HG02759 (cell line): Measurements from ENCODE around the gene NEDD4L.

Experiments
- ATAC-seq: cut with Tn5 transposase; IDR thresholded peaks from one replicate; pipeline ENCODE4 v1.9.1; 2021; ENCODE audit warnings: mild to moderate bottlenecking, moderate library complexity; ENCODE audit not compliant: unreplicated experiment

The NEDD4L gene

DNA sequence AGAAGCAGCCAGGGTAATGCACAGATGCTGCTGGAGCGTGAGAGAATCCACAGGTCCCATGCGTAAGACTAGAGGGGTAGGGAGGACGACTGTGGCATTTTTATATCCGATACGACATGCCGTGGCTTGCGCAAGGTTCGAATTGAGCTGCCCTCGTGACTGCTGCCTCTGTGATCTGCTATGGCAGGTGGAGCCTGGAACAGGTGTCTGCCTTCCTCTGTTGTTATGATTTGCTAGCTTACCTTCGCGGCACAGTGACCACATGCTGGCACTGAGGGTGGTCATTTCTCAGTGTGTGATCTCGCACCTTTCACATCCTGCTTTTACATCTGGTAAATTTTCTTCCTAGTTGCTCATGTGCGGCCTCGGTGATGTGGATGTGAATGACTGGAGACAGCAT lies 344.7 kb downstream of the NEDD4L start:
- ATAC-seq, result no peak

GRCh38 chr18:58389745-58390144 lies 345.7 kb downstream of the NEDD4L start:
- ATAC-seq, result no peak

DNA sequence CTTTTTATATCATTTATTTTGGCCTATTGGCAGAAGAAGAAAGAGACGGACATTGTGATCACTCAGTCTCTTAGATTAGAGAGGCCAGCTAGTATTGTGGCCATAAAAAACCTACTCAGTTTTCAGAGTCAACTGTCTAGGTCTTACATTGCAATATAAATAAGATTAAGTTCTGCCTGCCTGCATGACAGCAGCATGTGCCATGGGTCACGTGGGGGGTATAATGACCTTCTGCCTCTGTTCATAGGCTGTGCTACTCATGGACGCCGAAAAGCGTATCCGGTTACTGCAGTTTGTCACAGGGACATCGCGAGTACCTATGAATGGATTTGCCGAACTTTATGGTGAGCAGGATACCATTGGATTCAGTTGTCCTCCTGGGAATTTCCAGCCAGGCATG lies 346.4 kb downstream of the NEDD4L start:
- ATAC-seq, result no peak

GRCh38 chr18:58391231-58391825 lies 347.3 kb downstream of the NEDD4L start:
- no peak for ATAC-seq

GRCh38 chr18:58391932-58392323 lies 347.9 kb downstream of the NEDD4L start:
- ATAC-seq, result no peak

GRCh38 chr18:58392324-58393000 lies 348.4 kb downstream of the NEDD4L start:
- ATAC-seq, result no peak

DNA sequence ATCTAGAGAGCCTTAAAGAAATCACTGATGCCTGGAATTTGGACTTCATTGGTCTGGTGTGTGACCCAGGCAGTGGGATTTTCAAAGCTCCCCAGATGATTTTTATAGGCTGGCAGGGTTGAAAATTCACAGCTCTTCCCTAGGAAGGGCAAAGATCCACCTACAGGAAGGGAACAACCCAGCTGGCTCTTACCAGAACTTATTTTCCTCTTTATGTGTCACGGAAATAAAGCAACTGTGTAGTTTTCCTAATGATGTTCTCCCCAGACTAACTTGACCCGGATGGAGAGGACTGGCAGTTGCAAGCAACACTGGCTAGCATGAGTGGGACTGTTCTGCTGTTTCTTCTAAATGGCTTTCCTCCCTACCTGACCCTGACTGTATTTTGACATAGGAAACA lies 349.3 kb downstream of the NEDD4L start:
- no peak for ATAC-seq

- no peak for ATAC-seq
Measured at GRCh38 chr18:58394046-58394445, 350.0 kb downstream of the NEDD4L start.

- ATAC-seq, result no peak
Measured at GRCh38 chr18:58394602-58395425, 350.8 kb downstream of the NEDD4L start.

- no peak for ATAC-seq
Measured at GRCh38 chr18:58396144-58396543, 352.1 kb downstream of the NEDD4L start.

DNA sequence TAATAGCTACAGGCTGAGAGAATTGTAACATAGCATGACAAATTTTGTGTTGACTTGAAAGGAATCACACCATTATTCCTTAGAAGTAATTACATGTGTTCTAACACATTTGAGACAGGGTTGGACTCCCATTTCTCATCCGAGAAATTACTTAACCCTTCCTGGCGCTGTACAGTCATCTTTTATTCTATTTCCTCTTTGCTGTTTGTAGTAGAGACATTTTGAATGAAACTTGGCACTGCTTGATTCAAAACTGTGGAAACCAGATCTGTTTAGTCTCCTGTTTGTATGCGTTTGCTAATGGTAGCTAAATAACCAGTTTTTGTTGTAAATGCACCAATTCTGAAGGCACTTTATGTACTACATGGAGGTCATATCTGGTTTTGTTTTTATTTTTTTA lies 352.9 kb downstream of the NEDD4L start:
- no peak for ATAC-seq

DNA sequence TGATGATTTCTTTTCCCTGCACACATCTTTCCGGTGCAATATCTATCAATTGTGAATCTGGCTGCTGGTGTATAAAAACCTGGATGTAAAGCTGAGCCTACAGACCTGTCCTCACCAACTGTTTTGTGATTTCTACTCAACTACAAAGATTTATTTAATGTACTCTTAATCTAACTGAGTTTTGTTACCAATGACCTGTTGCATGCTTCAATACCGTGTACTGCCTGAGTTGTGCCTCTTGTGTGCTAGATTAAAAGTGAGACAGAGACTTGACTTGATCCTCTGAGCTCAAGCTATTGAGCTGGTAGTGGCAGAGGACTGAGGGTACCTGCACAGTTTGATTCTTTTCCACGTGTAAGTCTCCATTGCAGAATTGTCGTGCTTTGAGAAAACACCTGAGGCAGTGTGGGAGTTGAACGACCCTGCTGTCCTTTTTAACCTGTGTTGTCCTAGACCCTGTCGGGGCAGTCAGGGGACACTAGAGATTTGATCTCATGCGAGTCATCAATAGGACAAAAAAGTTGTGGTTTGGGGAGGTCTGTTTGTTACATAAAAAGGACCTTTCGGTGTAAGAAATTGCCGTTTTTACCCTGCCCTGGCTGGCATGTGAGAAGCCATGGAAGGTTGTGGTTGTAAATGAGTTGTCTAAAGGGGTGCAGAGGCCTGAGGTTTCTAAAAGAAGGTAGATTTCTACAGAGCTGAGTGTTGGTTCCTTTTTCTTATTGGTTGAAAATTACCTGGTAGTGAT lies 353.5 kb downstream of the NEDD4L start:
- ATAC-seq, result no peak

DNA sequence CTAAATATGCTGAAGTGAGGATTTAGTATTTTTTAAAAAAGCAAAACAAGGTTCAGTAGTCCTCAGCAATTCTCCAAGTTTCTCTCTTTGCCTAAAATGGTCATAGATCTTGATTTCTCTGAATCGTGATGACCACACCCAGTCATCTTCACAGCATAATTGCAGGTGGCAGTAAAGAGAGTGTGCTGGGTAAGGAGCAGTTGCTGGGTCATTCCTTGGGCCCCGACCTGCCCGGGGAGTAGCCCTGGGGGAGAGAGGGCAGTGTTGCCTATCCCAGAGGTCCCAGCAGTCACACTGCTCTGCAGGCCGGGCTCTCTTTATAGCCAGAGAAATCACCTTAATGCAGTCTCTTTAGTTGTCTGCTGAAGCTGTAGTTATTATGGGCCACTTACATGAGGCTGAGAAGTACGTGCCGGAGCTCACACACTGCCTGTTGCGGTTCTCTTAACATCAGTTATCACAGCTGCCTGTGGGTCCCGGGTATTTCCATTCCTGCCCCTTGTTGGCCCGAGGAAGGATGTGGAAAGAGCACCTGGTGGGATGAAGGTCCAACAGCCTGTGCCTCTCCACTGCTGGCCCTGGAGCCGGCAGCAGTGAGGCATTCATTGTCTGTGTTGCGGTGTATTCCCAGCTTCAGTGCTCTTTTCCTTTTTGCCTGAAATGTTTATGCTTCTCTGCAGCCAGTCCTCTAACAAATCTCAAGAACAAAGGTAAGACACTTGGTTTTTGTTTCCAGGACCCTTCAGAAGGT lies 354.8 kb downstream of the NEDD4L start:
- no peak for ATAC-seq

DNA sequence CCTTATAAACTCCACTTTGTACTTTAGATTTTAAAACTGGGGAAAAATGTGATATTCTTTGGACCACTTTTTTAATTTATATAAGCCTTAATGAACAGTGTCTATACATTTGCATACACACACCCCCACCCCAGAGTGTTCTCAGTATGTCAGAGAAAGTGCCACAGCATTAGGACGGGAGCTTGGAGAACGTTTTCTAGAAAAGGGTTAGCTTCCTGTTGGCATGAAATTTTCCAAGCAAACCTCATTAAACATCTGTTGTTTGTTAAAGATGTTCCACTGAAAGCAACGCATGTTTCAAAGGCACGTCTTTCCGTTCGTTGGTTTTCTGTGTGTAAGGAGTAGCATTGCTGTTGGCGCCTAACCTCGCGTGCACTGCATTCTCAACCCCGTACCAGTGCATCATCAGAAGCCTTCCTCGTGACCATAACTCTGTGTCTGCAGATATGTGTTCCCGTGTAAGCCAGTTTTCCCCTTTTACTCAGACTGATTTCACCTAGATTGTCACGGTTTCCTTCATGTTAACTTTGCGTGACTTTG lies 356.4 kb downstream of the NEDD4L start:
- ATAC-seq, result no peak

DNA sequence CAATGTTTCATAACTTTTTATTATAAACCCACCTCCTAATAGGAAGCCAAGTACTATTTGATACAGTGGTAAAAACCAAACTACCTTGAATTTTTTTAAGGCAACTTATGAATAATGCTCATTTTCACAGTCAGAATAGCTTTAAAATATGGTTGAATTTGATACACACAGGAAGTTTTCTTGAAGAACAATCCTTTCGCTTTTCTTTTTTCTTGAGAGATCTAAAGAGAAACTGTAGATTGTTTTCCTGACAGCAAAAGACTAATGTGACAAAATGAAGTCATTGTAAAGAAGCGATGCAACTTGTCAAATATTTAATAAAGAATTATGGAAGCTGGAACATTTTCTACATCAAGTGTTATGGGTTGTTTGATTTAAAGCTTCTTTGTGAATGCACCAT lies 357.2 kb downstream of the NEDD4L start:
- no peak for ATAC-seq

DNA sequence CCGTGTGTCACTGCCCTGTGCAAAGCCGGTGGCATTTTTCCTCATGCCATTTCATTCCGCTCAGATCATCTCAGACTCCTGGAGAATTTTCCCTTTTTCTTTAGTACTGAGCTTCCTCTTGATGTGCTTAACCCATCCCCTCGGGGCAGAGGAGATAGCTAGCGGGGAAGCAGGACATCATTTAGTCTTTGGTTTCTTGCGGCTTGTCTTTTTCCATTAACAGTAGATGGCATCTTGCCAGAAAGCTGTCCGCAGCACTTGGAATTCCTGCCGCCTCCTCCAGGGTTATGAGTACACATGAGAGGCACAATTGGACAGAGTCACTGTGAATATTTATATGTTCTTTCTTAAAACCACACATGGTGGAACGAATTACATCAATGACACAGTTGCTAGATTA lies 358.2 kb downstream of the NEDD4L start:
- ATAC-seq, result no peak

DNA sequence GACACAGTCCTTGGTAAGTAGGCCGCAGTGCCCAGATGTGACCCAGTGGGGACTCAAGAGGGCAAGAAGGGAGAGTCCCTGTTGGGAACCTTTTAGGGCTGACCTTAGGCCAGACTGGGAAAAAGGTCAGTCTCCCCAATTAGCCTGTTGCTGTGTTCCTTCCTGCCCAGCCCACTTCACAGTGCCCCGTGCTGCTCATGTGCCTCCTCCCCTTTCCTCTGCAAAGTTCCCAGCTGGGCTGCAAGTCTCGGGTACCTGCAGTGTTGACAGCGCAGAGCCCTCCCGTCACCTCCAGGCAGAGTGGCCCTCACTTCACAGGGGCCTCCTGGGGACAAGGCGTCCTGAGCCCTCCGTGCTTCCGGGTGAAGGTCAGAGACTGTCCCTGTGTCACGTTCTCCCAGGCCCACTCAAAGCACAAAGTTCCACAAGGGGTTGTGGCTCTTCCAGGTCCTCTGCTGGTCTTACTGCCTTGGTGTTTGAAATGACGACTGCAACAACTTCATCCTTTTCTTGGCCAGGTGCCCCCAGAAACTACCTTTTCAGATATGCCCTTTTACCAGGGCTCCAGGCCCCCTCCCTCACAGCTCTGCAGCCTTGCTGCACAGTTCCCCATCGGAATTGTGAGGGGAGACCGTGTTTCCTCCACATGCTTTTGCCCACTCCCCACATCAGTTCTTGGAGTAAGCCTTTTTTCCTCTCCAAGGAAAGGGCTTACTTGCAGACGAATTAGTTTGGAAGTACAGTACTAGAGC lies 359.1 kb downstream of the NEDD4L start:
- no peak for ATAC-seq

DNA sequence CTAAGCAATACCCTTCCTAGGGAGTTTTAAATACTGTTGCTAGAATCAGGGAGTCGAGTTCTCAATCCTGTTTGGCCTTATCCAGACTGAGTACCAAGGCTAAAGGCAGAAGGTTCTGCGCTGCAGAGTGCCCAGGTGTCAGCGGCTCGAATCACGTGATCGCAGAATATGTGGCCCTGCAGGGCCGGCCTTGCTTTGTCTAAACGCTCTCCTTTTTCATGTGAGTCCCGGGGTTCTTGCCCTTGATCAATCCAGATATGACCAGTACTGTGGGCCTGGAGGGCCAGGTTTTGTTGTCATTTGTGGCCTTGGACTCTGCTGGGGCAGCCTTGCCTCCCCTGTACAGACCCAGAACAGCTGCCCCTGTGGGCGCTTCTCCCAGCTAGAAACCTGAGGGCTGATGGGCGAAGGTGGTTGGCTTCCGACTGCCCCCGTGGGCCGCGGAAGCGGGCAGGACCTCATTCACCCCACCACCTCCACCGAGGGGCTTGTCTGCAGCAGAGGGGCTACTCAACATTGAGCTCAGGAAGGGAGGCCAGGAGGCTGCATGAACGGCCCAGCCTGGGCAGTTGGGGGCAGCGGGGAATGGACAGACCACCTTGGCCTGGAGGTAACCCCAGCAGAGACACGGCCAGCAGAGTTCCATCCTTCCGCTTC lies 359.9 kb downstream of the NEDD4L start:
- ATAC-seq, result no peak
